Transverse colon (tissue), 3 donors: ENCODE measurements around the gene RIMOC1.

Experiments used
- CTCF ChIP-seq, 5 experiments: fragments of 200-600 bp in 3 of 5; fragments of 450-650 bp in 2 of 5; sonication (generic) in 3 of 5; IDR thresholded peaks; 1 replicate in 2 of 5; 2 replicates in 3 of 5; pipeline ENCODE4 v1.5.1; 2016 to 2017; ENCODE audit warnings: antibody characterized with exemption in 5 of 5, inconsistent platforms in 3 of 5, mild to moderate bottlenecking in 2 of 5, moderate library complexity in 1 of 5
- POLR2A ChIP-seq: fragments of 450-650 bp; IDR thresholded peaks from one replicate; pipeline ENCODE4 v1.6.1; 2016; ENCODE audit warnings: antibody characterized with exemption, mild to moderate bottlenecking, moderate library complexity

- peak in 4 of 5 experiments; percentile 37 to 57 (median 52) for TF ChIP-seq CTCF (IDR thresholded peaks at IDR 0.05)
- peak; percentile 83 for TF ChIP-seq POLR2A
Measured at GRCh38 chr5:41924872-41925554, 20.9 kb downstream of the RIMOC1 start, which contains the start of gene FBXO4.
